ENCODE results near the gene RAB34. TPM values are rescaled to one million over a fixed set of nuclear protein-coding genes. Genes with fewer than 3 reads are reported as not detected.

Gene RAB34
- total RNA-seq, 1 experiment from 2014 or later, result 105 TPM

- Mint-ChIP-seq H3K27ac (ENCODE audit: low read depth, unreplicated experiment) (no peak overlapping the region), H3K4me1 (ENCODE audit: insufficient read depth, unreplicated experiment) (no peaks in the 10 kb centered on the region), H3K9me3 (ENCODE audit: unreplicated experiment) (no peaks in the 10 kb centered on the region), H3K4me3 (ENCODE audit: unreplicated experiment) (no peak overlapping the region), H3K36me3 (ENCODE audit: insufficient read depth, unreplicated experiment) (peaks cover 90% of the 10 kb centered on the region), H3K27me3 (ENCODE audit: insufficient read depth, unreplicated experiment) (no peaks in the 10 kb centered on the region)
- CTCF ChIA-PET, result no interaction called here
- TF ChIP-seq, protein P1, sequence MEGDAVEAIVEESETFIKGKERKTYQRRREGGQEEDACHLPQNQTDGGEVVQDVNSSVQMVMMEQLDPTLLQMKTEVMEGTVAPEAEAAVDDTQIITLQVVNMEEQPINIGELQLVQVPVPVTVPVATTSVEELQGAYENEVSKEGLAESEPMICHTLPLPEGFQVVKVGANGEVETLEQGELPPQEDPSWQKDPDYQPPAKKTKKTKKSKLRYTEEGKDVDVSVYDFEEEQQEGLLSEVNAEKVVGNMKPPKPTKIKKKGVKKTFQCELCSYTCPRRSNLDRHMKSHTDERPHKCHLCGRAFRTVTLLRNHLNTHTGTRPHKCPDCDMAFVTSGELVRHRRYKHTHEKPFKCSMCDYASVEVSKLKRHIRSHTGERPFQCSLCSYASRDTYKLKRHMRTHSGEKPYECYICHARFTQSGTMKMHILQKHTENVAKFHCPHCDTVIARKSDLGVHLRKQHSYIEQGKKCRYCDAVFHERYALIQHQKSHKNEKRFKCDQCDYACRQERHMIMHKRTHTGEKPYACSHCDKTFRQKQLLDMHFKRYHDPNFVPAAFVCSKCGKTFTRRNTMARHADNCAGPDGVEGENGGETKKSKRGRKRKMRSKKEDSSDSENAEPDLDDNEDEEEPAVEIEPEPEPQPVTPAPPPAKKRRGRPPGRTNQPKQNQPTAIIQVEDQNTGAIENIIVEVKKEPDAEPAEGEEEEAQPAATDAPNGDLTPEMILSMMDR (IDR thresholded peaks at IDR 0.05; ENCODE audit: unreplicated experiment), result no peak
- no TSS peak for BruUV-seq (replicated peaks)
- DNase-seq (ENCODE audit: unreplicated experiment), result no peak
- intact Hi-C loops (cut with micrococcal nuclease), result no loop called here
- POLR2A ChIA-PET, result interaction anchor here (1.3 kb wide), 1 partner anchor 27 kb away, joined by 3 read pairs; no protein-coding TSS in a partner anchor
Measured at GRCh38 chr17:28698253-28698941, 19.3 kb downstream of the RAB34 start.

DNA sequence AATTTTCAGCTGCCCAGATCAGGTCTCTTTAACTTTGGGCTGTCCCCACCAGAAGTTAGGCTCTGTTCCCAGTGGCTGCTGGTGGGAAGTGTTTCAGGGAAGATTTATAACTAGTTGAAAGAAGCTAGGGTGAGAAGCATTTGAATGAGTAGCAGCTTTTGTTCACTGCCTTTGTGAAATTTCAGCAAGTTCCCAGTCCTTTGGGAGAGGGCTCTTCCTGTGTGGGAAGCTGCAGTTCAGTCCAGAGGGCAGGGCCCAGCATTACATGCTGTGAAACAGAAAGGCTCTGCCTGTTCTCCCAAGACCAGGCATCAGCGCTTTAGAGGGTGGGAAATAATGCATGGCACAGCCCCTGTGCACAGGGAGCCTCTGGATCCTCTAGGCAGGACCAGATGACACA, 23.8 kb downstream of the RAB34 start:
- TF ChIP-seq, protein P1 (IDR thresholded peaks at IDR 0.05; ENCODE audit: unreplicated experiment), result no peak
- no peaks in the 10 kb centered on the region for H3K27me3 Mint-ChIP-seq (ENCODE audit: insufficient read depth, unreplicated experiment)
- intact Hi-C loops (cut with micrococcal nuclease), result no loop called here
- POLR2A ChIA-PET, result interaction anchor here (0.6 to 1.7 kb wide), 3 partner anchors 9 to 307 kb away, joined by 3 to 6 read pairs (median 3); no protein-coding TSS in a partner anchor
- CTCF ChIA-PET, result no interaction called here
- DNase-seq (ENCODE audit: unreplicated experiment), result no peak
- no TSS peak for BruUV-seq (replicated peaks)
- H3K36me3 Mint-ChIP-seq (ENCODE audit: insufficient read depth, unreplicated experiment), result peaks cover 96% of the 10 kb centered on the region
- no peaks in the 10 kb centered on the region for H3K9me3 Mint-ChIP-seq (ENCODE audit: unreplicated experiment)
- no peak overlapping the region for H3K27ac Mint-ChIP-seq (ENCODE audit: low read depth, unreplicated experiment)
- H3K4me3 Mint-ChIP-seq (ENCODE audit: unreplicated experiment), result no peak overlapping the region
- H3K4me1 Mint-ChIP-seq (ENCODE audit: insufficient read depth, unreplicated experiment), result no peaks in the 10 kb centered on the region

- H3K36me3 Mint-ChIP-seq (ENCODE audit: insufficient read depth, unreplicated experiment), result peaks cover 100% of the 10 kb centered on the region
- no peak overlapping the region for H3K27ac Mint-ChIP-seq (ENCODE audit: low read depth, unreplicated experiment)
- ChIA-PET POLR2A (interaction anchor here (1.1 to 1.4 kb wide), 2 partner anchors 27 to 28 kb away, joined by 3 to 4 read pairs; partner anchors contain the start of genes SDF2 and SUPT6H), CTCF (interaction anchor here (0.6 kb wide), 1 partner anchor 190 kb away, joined by 3 read pairs; no protein-coding TSS in a partner anchor)
- intact Hi-C loops (cut with micrococcal nuclease), result no loop called here
- no peaks in the 10 kb centered on the region for H3K9me3 Mint-ChIP-seq (ENCODE audit: unreplicated experiment)
- TF ChIP-seq, protein P1 (IDR thresholded peaks at IDR 0.05; ENCODE audit: unreplicated experiment), result no peak
- H3K4me1 Mint-ChIP-seq (ENCODE audit: insufficient read depth, unreplicated experiment), result no peaks in the 10 kb centered on the region
- BruUV-seq (replicated peaks), result no TSS peak
- DNase-seq (ENCODE audit: unreplicated experiment), result no peak
- no peaks in the 10 kb centered on the region for H3K27me3 Mint-ChIP-seq (ENCODE audit: insufficient read depth, unreplicated experiment)
- no peak overlapping the region for H3K4me3 Mint-ChIP-seq (ENCODE audit: unreplicated experiment)
Measured at GRCh38 chr17:28689011-28689410, 28.7 kb downstream of the RAB34 start.

DNA sequence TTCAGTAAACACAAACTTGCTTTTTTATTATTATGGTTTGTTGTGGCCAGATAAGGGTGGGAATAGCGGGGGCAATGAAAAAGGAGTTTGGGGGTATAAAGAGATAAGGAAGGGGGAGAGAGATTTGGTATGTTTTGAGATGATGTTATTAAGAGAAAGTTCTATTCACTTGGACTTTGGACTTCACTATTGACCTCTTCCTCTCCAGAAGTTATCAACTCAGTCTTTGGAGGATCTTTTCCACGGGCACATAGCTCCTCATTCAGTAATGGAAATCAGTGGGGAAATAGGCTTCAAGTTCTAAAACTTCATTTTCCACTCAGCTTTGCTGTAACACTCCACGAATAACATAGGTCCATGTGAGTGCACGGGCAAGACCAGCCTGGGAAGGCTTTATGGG, 29.2 kb downstream of the RAB34 start:
- Mint-ChIP-seq H3K27ac (ENCODE audit: low read depth, unreplicated experiment) (no peak overlapping the region), H3K27me3 (ENCODE audit: insufficient read depth, unreplicated experiment) (no peaks in the 10 kb centered on the region), H3K9me3 (ENCODE audit: unreplicated experiment) (no peaks in the 10 kb centered on the region), H3K4me3 (ENCODE audit: unreplicated experiment) (no peak overlapping the region), H3K36me3 (ENCODE audit: insufficient read depth, unreplicated experiment) (peaks cover 100% of the 10 kb centered on the region), H3K4me1 (ENCODE audit: insufficient read depth, unreplicated experiment) (no peaks in the 10 kb centered on the region)
- no peak for DNase-seq (ENCODE audit: unreplicated experiment)
- TF ChIP-seq, protein P1 (IDR thresholded peaks at IDR 0.05; ENCODE audit: unreplicated experiment), result no peak
- no TSS peak for BruUV-seq (replicated peaks)
- intact Hi-C loops (cut with micrococcal nuclease), result no loop called here
- ChIA-PET CTCF (interaction anchor here (0.6 kb wide), 1 partner anchor 191 kb away, joined by 3 read pairs; no protein-coding TSS in a partner anchor), POLR2A (interaction anchor here (0.8 to 1.4 kb wide), 4 partner anchors 26 to 56 kb away, joined by 3 to 4 read pairs (median 4); partner anchors contain the start of genes SDF2 and SUPT6H)
